CD14-positive monocyte (primary cell): Measurements from ENCODE around the gene COX5A. TPM values are rescaled to one million over a fixed set of nuclear protein-coding genes. Genes with fewer than 3 reads are reported as not detected.
"Not testable (repeated sequence)": the region's sequence is repeated elsewhere in the genome, so short reads cannot be mapped to it uniquely, and the experiment has no call there.

ENCODE experiments used
- DNase-seq, 3 donors: peaks; one replicate each; pipeline ENCODE4 v3.0.0-alpha.2; 2011 to 2022
- H2AFZ ChIP-seq: 2 replicates; pipeline ENCODE4 v1.6.0; 2012; ENCODE audit warnings: mild to moderate bottlenecking, low read depth, low read length, inconsistent platforms; ENCODE audit not compliant: insufficient read depth, poor library complexity, severe bottlenecking
- H3K27ac ChIP-seq, 2 donors: 1 replicate in 1 of 2; 2 replicates in 1 of 2; pipeline ENCODE4 v1.5.1; 2012 to 2013; ENCODE audit warnings: low read length in 2 of 2, control low read depth in 1 of 2, inconsistent platforms in 1 of 2, low read depth in 1 of 2, mild to moderate bottlenecking in 1 of 2
- H3K27me3 ChIP-seq, 2 donors: one replicate each; pipeline versions ENCODE4 v1.6.0 to v1.6.1; 2011 to 2013; ENCODE audit warnings: low read length in 2 of 2; ENCODE audit not compliant: control insufficient read depth in 2 of 2, insufficient read depth in 2 of 2
- H3K36me3 ChIP-seq, 2 donors: replicated peaks in 1 of 2; 1 replicate in 1 of 2; 2 replicates in 1 of 2; pipeline versions ENCODE4 v1.5.1 to v1.6.1; 2012 to 2013; ENCODE audit warnings: low read length in 2 of 2, control low read depth in 1 of 2, inconsistent platforms in 1 of 2, mild to moderate bottlenecking in 1 of 2; ENCODE audit not compliant: insufficient read depth in 2 of 2, control insufficient read depth in 1 of 2
- H3K4me1 ChIP-seq, 2 donors: 1 replicate in 1 of 2; 2 replicates in 1 of 2; pipeline versions ENCODE4 v1.5.1 to v1.6.1; 2012 to 2013; ENCODE audit warnings: low read length in 2 of 2, control low read depth in 1 of 2, inconsistent platforms in 1 of 2, mild to moderate bottlenecking in 1 of 2, moderate library complexity in 1 of 2; ENCODE audit not compliant: insufficient read depth in 2 of 2, control insufficient read depth in 1 of 2
- H3K4me2 ChIP-seq: replicated peaks from 2 replicates; pipeline ENCODE3; 2012; ENCODE audit warnings: low read length, moderate library complexity, mild to moderate bottlenecking; ENCODE audit not compliant: poor library complexity, severe bottlenecking; ENCODE audit errors: extremely low read depth
- H3K4me3 ChIP-seq, 3 experiments: fragments of 200-600 bp in 1 of 3; sonication (generic) in 1 of 3; replicated peaks in 1 of 3; 1 replicate in 2 of 3; 2 replicates in 1 of 3; pipeline ENCODE4 v1.5.1; 2011 to 2013; ENCODE audit warnings: low read length in 3 of 3, mild to moderate bottlenecking in 3 of 3, control low read depth in 2 of 3, low read depth in 2 of 3, inconsistent platforms in 1 of 3, moderate library complexity in 1 of 3
- H3K79me2 ChIP-seq: 2 replicates; pipeline ENCODE4 v1.6.0; 2012; ENCODE audit warnings: mild to moderate bottlenecking, control low read depth, inconsistent platforms, low read length, moderate library complexity; ENCODE audit not compliant: insufficient read depth
- H3K9ac ChIP-seq: 2 replicates; pipeline ENCODE4 v1.6.0; 2017; ENCODE audit warnings: low read length, mild to moderate bottlenecking; ENCODE audit not compliant: insufficient read depth, poor library complexity, severe bottlenecking
- H3K9me3 ChIP-seq, 2 donors: replicated peaks in 1 of 2; 1 replicate in 1 of 2; 2 replicates in 1 of 2; pipeline versions ENCODE4 v1.5.1 to v1.6.1; 2012 to 2013; ENCODE audit warnings: low read length in 2 of 2, control low read depth in 1 of 2; ENCODE audit not compliant: control insufficient read depth in 1 of 2, insufficient read depth in 1 of 2
- H4K20me1 ChIP-seq: 2 replicates; pipeline ENCODE4 v1.6.0; 2012; ENCODE audit warnings: mild to moderate bottlenecking, low read length, control low read depth, moderate library complexity; ENCODE audit not compliant: insufficient read depth
- H3K27ac Mint-ChIP-seq, 7 donors: one replicate each; pipeline ENCODE4 v1.8.0; 2020; ENCODE audit warnings: mild to moderate bottlenecking in 7 of 7, mixed read lengths in 7 of 7, moderate library complexity in 6 of 7, inconsistent platforms in 2 of 7
- H3K27me3 Mint-ChIP-seq, 3 donors: one replicate each; pipeline ENCODE4 v1.8.0; 2021 to 2022; ENCODE audit warnings: low read depth in 3 of 3, mild to moderate bottlenecking in 3 of 3, mixed read lengths in 3 of 3, moderate library complexity in 3 of 3, inconsistent platforms in 1 of 3
- H3K36me3 Mint-ChIP-seq, 2 donors: one replicate each; pipeline ENCODE4 v1.8.0; 2020; ENCODE audit warnings: mixed read lengths in 2 of 2, inconsistent platforms in 1 of 2, mild to moderate bottlenecking in 1 of 2
- H3K4me1 Mint-ChIP-seq: one replicate; pipeline ENCODE4 v1.8.0; 2020; ENCODE audit warnings: mild to moderate bottlenecking, mixed read lengths
- H3K4me3 Mint-ChIP-seq, 2 donors: one replicate each; pipeline ENCODE4 v1.8.0; 2020; ENCODE audit warnings: mild to moderate bottlenecking in 2 of 2, mixed read lengths in 2 of 2, moderate library complexity in 1 of 2
- H3K9me3 Mint-ChIP-seq, 7 donors: one replicate each; pipeline ENCODE4 v1.8.0; 2020 to 2022; ENCODE audit warnings: mixed read lengths in 7 of 7, mild to moderate bottlenecking in 6 of 7, moderate library complexity in 6 of 7, inconsistent platforms in 2 of 7
- WGBS: methylation state at CpG from one replicate; pipeline ENCODE4 v1.1.5; 2013; ENCODE audit warnings: missing lambda C conversion rate; ENCODE audit not compliant: insufficient coverage; 5-methylcytosine and 5-hydroxymethylcytosine counted together
- intact Hi-C, 2 donors: fragments of 100-400 bp; cut with micrococcal nuclease; formaldehyde crosslinking; loops; one replicate each; pipeline versions ENCODE4 v1.15.0 to v1.15.1; 2023
- polyA plus RNA-seq, 3 donors: library from polyadenylated mRNA; depleted of rRNA in 1 of 3; unstranded in 2 of 3; stranded (reverse) in 1 of 3; fragments of 300-500 nt in 2 of 3; fragments of >200 nt in 1 of 3; fragmentation: Illumina TruSeq in 2 of 3; gene quantifications; 1 replicate in 2 of 3; 2 replicates in 1 of 3; pipeline ENCODE4 v1.2.3, GENCODE V29; 2012 to 2021
- TF ChIP-seq, protein P1 (sequence below): fragments of 200-600 bp; IDR thresholded peaks from one replicate; pipeline ENCODE4 v1.8.0; 2022; ENCODE audit warnings: antibody characterized with exemption, mild to moderate bottlenecking

COX5A gene
- polyA plus RNA-seq, 3 donors: 127 to 498 (median 434) TPM

DNA sequence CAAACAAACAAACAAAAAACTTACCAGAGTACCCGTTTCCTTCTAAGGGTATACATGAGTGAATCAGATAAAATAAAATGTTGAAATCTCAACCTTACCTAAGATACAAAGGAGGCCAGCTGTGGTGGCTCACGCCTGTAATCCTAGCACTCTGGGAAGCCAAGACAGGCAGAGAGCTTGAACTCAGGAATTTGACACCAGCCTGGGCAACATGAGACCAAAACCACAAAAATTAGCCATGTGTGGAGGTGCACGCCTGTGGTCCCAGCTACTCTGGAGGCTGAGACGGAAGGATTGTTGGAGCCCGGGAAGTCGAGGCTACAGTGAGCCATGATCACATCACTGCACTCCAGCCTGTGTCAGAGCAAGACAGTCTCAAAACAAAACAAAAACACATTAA lies 20.2 kb downstream of the COX5A start:
- Histone ChIP-seq H3K4me3 (no peak overlapping the region), H3K9me3 (no peaks in the 10 kb centered on the region), H3K79me2 (no peaks in the 10 kb centered on the region), H3K27me3 (no peaks in the 10 kb centered on the region), H3K4me1 (peaks cover 0 to 5% of the 10 kb centered on the region in 2 donors), H3K36me3 (peaks cover 67 to 94% of the 10 kb centered on the region in 2 donors), H3K9ac (no peak overlapping the region), H3K4me2 (no peak overlapping the region), H4K20me1 (no peaks in the 10 kb centered on the region), H2AFZ (no peak overlapping the region), H3K27ac (no peak overlapping the region)
- Mint-ChIP-seq H3K27ac (peak overlapping the region in 2 of 7 donors; percentile 17 to 66), H3K4me1 (peaks cover 9% of the 10 kb centered on the region), H3K36me3 (peaks cover 62 to 94% of the 10 kb centered on the region in 2 donors), H3K9me3 (no peaks in the 10 kb centered on the region), H3K4me3 (no peak overlapping the region), H3K27me3 (peaks cover 0 to 1% (median 0%) of the 10 kb centered on the region in 3 donors)
- WGBS: 80% methylated on average over 1 of the region's 6 CpGs
- intact Hi-C loops: no loop called here
- TF ChIP-seq, protein P1, sequence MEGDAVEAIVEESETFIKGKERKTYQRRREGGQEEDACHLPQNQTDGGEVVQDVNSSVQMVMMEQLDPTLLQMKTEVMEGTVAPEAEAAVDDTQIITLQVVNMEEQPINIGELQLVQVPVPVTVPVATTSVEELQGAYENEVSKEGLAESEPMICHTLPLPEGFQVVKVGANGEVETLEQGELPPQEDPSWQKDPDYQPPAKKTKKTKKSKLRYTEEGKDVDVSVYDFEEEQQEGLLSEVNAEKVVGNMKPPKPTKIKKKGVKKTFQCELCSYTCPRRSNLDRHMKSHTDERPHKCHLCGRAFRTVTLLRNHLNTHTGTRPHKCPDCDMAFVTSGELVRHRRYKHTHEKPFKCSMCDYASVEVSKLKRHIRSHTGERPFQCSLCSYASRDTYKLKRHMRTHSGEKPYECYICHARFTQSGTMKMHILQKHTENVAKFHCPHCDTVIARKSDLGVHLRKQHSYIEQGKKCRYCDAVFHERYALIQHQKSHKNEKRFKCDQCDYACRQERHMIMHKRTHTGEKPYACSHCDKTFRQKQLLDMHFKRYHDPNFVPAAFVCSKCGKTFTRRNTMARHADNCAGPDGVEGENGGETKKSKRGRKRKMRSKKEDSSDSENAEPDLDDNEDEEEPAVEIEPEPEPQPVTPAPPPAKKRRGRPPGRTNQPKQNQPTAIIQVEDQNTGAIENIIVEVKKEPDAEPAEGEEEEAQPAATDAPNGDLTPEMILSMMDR: no peak
- DNase-seq: no peak

DNA sequence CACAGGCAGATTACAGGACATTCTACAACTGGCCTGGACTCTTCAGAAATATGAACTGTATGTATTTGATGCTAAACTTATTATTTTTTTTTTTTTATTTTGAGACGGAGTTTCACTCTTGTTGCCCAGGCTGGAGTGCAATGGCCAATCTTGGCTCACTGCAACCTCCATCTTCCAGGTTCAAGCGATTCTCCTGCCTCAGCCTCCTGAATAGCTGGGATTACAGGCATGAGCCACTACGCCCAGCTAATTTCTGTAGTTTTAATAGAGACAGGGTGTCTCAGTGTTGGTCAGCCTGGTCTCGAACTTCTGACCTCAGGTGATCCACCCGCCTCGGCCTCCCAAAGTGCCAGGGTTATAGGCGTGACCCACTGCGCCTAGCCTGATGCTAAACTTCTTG lies 24.1 kb downstream of the COX5A start:
- H3K79me2 ChIP-seq, H3K27me3 Mint-ChIP-seq, H2AFZ ChIP-seq, H3K27me3 ChIP-seq, H3K27ac ChIP-seq, intact Hi-C loops, H3K9me3 ChIP-seq, H4K20me1 ChIP-seq, H3K4me1 ChIP-seq, H3K9me3 Mint-ChIP-seq, H3K9ac ChIP-seq, H3K4me1 Mint-ChIP-seq, H3K4me2 ChIP-seq, H3K27ac Mint-ChIP-seq, H3K4me3 ChIP-seq, H3K4me3 Mint-ChIP-seq, DNase-seq: not testable (repeated sequence)
- H3K36me3 ChIP-seq: peaks cover 45 to 73% of the 10 kb centered on the region in 2 donors
- WGBS: 100% methylated on average over 1 of the region's 8 CpGs
- H3K36me3 Mint-ChIP-seq: peaks cover 38 to 78% of the 10 kb centered on the region in 2 donors
